Renal pelvis (tissue), 12 donors: ENCODE data around the gene SORCS1. TPM values are rescaled to one million over a fixed set of nuclear protein-coding genes. Genes with fewer than 3 reads are reported as not detected.

ENCODE experiments used
- DNase-seq: peaks from one replicate; pipeline ENCODE4 v3.0.0-alpha.2; 2013
- long read RNA-seq, 16 experiments: transcript quantifications; one replicate each; lab custom pipeline, GENCODE V29; 2026
- polyA plus RNA-seq, 3 donors: library from polyadenylated mRNA; unstranded; fragments of 120-200 nt; gene quantifications; one replicate each; pipeline ENCODE4 v1.2.1, GENCODE V29; 2013; ENCODE audit not compliant: insufficient read length in 3 of 3

The SORCS1 gene
- polyA plus RNA-seq, result 10 to 100 TPM in 2 of 3 donors, 1 to 10 TPM in 1; 9.9 to 17.5 (median 14.5) TPM
- long read RNA-seq, donor 1, result 0 reads
- long read RNA-seq, donor 2, partial matches to known transcripts, result 0 of 1 reads
- long read RNA-seq, donor 2, other reads (novel, unspliced or antisense), result 0 of 1 reads
- long read RNA-seq, donor 3, full-length matches to known transcripts, result 1 of 1 reads
- long read RNA-seq, donor 3, partial matches to known transcripts, result 0 of 1 reads
- long read RNA-seq, donor 3, other reads (novel, unspliced or antisense), result 0 of 1 reads
- long read RNA-seq, donor 4, result 0 reads
- long read RNA-seq, donor 5, result 0 reads
- long read RNA-seq, donor 6, result 0 reads
- long read RNA-seq, donor 7, full-length matches to known transcripts, result 1 of 1 reads
- long read RNA-seq, donor 7, partial matches to known transcripts, result 0 of 1 reads
- long read RNA-seq, donor 7, other reads (novel, unspliced or antisense), result 0 of 1 reads
- long read RNA-seq, donor 8, result 0 reads
- long read RNA-seq, donor 9, result 0 reads
- long read RNA-seq, donor 10, result 0 reads
- long read RNA-seq, donor 11, result 0 reads
- long read RNA-seq, donor 12, result 0 reads
- long read RNA-seq, donor 13, partial matches to known transcripts, result 0 of 1 reads
- long read RNA-seq, donor 13, other reads (novel, unspliced or antisense), result 0 of 1 reads
- long read RNA-seq, donor 14, result 0 reads
- long read RNA-seq, donor 15, result 0 reads
- long read RNA-seq, donor 16, result 0 reads

DNA sequence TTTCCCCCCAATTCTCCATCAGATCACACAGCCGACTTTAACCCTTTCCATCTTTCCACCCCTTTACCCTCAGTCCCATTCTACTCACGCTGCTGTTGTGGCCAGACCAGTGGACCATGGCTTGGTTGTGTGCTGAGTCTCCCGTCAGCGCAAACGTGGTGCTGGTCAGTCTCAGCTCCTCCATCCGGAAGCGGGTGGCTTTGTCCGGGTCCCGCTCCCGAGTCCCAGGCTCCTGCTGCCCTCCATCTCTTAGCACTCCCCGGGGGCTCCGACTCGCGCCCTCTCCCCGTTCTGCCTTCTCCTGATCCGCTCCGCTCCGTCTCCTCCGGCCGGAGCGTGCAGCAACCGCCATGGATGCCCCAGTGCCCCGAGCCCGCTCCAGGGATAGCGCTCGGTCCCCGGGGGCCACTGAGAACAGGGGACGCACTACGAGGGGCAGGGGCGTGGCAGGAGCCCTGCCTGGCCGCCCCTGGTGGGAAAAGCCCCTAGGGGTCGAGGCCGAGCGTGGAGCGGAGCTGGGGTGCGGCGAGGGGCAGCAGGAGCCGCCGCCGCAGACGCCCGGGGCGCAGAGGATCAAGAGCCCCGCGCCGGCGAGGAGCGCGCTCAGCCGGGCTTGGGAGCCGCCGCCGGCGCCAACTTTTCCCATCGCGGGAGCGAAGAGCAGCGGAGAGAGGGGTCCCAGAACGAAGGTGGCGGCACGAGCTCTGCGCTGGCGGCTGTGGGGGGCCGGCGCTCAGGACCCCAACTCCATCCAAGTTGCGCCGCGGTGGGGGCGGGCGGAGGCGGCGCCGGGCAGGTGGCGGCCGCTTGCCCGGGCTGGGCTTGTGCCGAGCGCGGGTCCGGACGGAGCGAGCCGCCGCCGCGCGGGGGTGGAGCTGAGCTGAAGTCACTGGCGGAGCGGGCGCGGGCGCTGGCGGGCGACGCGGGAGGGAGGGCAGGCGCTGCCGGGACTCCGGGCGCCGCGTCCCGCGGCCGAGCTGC, at the start of gene SORCS1:
Gene SORCS1 (minus strand): TSS at position 826 of the 981 bp plus-strand sequence.
- peak; percentile 61 for DNase-seq

GRCh38 chr10:107214261-107214660, 49.8 kb upstream of the SORCS1 start:
- no peak for DNase-seq

DNA sequence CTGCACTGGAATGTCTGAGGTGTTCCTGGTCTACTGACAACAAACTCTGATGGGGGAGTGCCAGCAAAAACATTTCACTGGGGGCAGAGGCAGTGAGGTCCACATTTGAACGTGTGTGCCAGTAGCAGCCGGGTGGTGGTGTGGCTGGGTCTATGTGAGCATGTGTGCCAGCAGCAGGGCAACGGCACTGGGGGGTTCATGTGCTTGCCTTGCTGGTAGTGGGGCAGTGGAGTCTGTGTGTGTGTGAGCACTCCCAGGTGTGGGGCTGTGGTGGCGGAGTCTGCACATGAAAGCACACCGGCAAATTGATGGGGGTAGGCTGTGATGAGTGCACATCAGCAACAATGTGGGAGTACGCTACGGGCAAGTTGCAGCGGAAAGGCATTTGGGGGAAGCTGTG, 49.4 kb upstream of the SORCS1 start:
- DNase-seq, result no peak

DNA sequence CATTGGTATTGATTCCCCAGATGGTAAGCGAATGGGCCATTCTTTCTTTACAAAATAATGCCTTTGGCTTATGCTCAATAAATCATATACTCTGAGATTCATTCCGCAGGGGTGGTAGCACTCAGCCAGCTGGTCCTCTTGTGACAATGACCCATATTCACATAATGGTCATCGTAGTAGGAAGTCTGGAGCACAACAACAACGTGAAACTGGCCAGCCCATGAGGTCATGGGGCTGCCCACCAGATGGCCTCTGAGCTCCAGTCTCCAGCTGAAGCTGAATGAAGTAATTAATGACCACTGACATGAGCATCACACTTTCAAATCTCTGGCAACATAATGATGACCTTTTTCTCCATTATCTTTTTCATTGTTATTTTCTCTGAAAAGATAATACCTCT, 42.3 kb upstream of the SORCS1 start:
- DNase-seq, result no peak

DNA sequence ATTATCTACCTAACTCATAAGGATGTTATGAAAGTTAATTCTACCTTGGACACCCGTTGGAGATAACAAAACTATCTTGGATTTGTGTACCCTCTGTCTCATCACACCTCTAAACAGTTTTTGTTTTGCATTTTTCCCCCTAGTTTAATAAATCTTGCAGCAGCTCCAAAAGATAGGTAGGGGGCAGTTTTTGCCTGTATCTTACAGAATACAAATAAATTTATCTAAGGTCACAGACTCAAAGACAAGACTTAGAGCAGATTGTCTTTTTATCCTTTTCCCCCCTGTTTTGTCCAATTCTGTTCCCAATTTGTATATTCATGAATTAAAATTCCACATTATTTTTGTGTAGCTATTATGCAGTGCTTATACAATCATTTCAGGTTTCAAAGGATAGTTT, 5.0 kb upstream of the SORCS1 start:
- no peak for DNase-seq

DNA sequence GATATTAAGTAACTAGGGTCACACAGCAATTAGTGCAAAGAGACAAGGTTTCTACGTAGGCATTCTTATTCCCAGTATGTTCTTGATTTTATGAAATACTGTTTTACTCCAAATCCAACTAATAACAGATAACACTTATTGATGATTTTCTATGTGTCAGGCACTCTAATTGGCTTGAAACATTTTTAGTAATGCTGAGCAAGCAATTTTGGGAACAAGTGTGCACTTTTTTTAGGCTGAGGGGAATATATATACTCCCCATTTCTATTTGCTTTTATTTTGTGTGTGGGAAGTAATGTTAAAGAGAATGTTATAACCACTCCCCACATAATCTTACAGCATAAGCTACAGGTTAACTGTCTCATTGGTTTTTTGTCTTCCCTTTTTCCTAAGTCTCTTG, 4.2 kb upstream of the SORCS1 start:
- DNase-seq, result no peak

DNA sequence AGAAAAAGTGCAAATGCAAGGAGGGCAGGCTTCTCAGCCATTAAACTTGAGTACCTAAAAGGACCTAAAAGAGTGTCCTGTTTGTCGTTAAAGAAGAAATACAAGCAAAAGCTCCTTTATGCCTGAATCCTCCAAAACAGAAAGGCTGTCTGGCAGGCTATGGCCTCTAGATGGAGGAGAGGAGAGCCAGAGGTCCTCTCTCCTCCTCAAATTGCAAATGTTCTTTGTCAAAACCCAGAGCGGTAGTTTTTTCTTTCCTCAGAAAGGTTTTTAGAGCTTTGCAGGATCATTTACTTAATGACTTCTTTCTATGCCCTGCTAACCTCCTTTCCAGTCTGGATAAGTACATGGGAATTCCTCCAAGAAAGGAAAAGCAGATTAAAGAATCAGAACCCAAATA, 1.9 kb upstream of the SORCS1 start:
- DNase-seq, result peak; percentile 39

- peak; percentile 14 for DNase-seq
Measured at GRCh38 chr10:107164992-107165391, 486 bp upstream of the SORCS1 start.

DNA sequence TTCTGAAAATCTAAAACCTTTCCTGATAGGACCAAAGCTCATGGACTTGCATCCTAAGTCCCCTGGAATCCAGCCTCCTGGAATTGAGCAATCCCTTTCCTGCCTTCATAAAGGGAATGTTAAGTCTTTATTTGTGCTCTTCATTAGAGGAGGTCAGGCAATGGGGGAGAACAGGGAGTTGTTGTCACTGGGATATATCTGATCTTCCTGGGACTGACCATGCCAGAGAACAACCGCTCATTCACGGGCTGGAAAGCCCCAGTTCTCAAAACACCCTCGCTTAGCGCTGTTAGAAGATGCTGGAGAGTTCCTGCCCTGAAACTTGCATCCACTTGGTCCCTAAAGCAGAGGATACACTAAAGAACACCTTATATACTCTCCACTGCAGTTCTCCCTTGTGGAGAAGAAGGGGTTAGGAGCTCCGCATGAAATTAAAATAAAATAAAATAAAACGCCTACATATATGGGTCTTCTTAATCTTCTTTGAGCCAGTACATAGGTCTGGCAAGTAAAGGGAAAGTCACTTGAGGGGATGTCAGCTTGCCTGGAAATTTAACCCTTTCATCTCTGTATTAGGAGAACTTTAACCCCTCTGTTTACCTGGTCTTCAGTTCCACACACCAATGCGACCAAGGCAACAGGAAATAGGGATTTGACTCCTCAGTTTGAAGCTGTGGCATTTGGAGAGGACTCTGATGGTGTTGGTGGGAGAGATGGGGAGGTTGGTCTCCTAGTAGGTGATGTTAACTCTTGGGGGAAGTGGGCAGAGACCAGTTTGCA, 1.2 kb downstream of the SORCS1 start:
- DNase-seq, result peak; percentile 8

DNA sequence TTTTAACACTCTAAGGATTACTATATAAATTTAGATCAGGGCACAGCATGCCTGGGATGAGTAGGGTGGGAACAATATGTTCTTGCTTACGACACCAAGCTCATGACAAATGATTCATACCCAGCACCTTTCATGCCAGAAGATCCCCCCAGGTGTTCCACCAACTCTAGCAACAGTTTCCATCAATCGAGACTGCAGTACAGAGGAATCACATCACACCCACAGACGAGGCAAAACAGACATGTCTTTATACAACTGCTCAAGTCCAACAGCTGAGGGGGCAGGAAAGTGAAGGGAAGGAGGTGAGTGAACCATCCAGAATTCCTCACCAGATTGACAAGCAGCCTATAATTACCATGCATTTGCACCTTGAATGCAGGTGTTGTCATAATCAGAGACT, 3.6 kb downstream of the SORCS1 start:
- DNase-seq, result no peak

DNA sequence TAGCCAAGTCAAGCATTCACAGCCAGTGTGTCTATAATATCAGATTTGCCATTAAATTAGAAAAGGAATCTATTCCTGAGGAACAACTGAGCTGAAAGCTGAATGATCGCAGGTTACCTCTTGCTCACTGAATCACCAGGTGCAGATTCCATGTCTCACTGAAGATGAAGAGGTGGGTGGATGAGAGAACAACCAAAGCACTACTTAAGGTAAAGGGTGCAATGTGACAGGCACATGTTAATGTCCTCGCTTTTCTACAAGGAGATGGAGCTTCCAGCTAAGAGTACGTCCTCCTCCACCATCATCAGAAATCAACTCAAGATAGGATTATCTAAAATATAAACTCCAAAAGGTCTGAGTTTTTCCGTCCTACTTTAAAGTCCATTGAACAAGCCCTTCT, 4.6 kb downstream of the SORCS1 start:
- no peak for DNase-seq

- DNase-seq, result no peak
Measured at GRCh38 chr10:107157071-107157470, 7.4 kb downstream of the SORCS1 start.

- no peak for DNase-seq
Measured at GRCh38 chr10:107152087-107152486, 12.4 kb downstream of the SORCS1 start.

DNA sequence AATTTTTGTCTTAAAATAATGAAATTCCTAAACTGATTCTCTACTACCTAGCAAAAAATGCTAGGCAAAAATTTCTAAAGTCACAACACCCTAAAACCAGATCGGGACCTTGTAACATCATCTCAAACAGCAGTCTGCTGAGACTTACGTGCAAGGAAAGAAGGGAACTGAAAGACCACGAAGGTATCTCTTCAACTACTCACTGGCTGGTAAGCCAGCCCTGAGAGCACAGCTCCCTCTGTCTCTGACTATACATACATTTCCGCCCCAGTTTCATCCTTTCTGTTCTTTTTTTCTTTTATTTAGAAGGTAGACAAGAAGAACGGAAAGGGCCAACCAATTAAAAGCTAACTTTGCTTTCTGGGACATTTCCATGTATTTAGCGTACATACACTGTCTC, 15.6 kb downstream of the SORCS1 start:
- no peak for DNase-seq

DNA sequence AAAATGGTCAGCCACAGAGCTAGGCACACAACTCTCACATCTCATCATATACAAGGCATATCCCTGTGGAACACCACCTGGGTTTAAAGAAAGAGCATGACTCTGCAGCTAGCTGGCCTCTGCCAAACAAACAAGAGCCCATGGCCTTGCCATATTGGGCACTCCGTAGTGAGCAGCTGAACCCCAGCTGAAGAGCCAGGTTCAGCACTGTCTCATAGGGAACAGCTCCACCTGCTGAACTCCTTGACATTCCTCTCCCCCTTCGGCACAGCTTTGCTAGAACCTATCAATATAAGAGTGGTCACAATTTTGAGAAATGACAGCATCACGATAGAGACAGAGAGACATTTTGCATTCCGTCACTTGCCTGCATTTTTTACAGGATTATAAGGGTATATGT, 20.0 kb downstream of the SORCS1 start:
- DNase-seq, result peak; percentile 22

DNA sequence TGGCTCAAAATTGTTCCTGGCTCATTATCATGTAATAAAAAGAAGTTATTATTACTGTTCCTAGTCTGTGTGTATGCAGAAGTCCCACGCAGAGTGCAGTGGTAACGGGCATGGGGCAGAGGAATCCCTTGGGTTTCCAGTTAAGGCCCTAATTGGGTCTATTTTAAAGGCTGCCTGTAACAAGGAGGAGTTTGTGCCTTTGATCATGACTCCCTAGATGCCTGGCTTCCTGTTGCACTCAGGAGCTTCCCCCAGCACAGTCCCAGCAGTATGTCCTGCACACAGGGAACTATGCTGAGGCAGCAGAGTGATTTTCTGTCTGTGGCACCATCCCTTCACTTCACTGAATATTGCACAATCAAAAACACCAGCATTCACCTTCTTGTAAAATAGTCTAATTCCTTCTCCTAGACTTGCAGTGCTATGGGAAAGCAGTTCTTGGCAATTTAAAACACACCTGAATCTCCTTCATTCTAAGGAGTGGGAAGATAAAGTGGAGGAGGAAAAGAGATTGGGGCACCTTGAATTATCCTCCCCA, 22.9 kb downstream of the SORCS1 start:
- no peak for DNase-seq

GRCh38 chr10:107139237-107139636, 25.3 kb downstream of the SORCS1 start:
- DNase-seq, result no peak

- DNase-seq, result no peak
Measured at GRCh38 chr10:107133656-107134055, 30.9 kb downstream of the SORCS1 start.

DNA sequence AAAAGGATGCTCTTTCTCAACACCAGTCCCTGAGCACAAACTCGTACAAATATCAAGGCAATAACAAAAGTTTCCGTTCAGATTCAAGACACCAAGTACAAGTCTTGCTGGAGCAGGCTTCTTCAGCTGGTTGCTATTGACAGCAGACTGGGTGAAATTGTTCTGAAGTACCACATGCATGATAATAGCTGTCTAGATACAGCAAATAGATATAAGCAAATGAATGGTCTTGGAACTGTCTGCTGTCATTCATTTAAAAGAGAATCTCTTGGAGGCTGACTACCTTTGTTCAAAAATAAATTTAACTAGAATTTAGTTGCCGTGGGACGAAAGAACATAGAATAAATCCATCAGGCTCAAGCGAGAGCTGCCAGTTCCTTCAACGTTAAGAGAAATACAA, 35.5 kb downstream of the SORCS1 start:
- no peak for DNase-seq

GRCh38 chr10:107126512-107127065, 37.9 kb downstream of the SORCS1 start:
- DNase-seq, result no peak

DNA sequence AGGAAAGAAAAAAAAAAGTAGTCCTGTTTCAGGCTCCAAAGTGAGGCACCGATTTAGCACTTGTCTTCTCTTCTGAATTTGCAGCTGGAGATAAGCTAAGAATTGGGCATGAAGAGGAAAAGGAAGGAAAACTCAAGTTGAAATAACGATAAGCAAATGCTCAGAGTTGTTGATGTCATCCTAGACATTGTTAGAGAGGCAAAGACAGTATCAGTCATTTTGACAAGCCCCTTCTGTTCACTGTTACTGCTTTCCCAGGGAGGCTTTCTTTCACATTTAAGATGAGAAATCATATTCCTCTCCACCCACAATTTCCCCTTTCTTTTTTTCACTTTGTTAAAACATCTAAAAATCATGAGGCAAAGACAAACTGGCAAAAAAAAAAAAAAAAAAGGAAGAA, 41.8 kb downstream of the SORCS1 start:
- no peak for DNase-seq
